Mammary epithelial cell (primary cell): Measurements from ENCODE around the gene BSN.

Experiments
- EZH2 ChIP-seq: IDR thresholded peaks from 2 replicates; pipeline ENCODE4 v1.6.1; 2012; ENCODE audit warnings: low read length, inconsistent platforms, borderline replicate concordance
- TF ChIP-seq, protein P1 (sequence below), 2 donors: IDR thresholded peaks in 1 of 2; conservative IDR thresholded peaks in 1 of 2; 2 replicates each; pipeline ENCODE4 v1.5.1; 2011 to 2012; ENCODE audit warnings: inconsistent platforms in 2 of 2, low read length in 2 of 2, mild to moderate bottlenecking in 2 of 2, control low read depth in 1 of 2, low read depth in 1 of 2; ENCODE audit not compliant: insufficient read depth in 1 of 2; ENCODE audit errors: extremely low read depth in 1 of 2

DNA sequence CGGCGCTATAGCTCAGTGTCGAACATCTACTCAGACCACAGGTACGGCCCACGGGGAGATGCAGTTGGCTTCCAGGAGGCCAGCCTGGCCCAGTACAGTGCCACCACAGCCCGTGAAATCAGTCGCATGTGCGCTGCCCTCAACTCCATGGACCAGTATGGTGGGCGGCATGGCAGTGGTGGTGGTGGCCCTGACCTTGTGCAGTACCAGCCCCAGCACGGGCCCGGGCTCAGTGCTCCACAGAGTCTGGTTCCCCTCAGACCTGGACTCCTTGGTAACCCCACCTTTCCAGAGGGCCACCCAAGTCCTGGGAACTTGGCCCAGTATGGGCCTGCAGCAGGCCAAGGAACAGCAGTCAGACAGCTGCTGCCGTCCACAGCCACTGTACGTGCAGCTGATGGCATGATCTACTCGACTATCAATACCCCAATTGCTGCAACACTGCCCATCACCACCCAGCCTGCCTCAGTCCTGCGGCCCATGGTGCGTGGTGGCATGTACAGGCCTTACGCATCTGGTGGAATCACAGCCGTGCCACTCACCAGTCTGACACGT is 101.5 kb downstream of the BSN start:
- TF ChIP-seq, protein P1, sequence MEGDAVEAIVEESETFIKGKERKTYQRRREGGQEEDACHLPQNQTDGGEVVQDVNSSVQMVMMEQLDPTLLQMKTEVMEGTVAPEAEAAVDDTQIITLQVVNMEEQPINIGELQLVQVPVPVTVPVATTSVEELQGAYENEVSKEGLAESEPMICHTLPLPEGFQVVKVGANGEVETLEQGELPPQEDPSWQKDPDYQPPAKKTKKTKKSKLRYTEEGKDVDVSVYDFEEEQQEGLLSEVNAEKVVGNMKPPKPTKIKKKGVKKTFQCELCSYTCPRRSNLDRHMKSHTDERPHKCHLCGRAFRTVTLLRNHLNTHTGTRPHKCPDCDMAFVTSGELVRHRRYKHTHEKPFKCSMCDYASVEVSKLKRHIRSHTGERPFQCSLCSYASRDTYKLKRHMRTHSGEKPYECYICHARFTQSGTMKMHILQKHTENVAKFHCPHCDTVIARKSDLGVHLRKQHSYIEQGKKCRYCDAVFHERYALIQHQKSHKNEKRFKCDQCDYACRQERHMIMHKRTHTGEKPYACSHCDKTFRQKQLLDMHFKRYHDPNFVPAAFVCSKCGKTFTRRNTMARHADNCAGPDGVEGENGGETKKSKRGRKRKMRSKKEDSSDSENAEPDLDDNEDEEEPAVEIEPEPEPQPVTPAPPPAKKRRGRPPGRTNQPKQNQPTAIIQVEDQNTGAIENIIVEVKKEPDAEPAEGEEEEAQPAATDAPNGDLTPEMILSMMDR (conservative IDR thresholded peaks at IDR 0.05 in 1 of 2, IDR thresholded peaks at IDR 0.05 in 1 of 2; ENCODE audit: extremely low read depth in 1 of 2, insufficient read depth in 1 of 2, low read depth in 1 of 2, low read length in 2 of 2) = no peak
- TF ChIP-seq EZH2 = no peak
